GM21381 (cell line): ENCODE results near the gene PDE1C.

Source experiments
- ATAC-seq: cut with Tn5 transposase; IDR thresholded peaks from one replicate; pipeline ENCODE4 v1.9.1; 2021; ENCODE audit warnings: mild to moderate bottlenecking, moderate library complexity; ENCODE audit not compliant: unreplicated experiment

The PDE1C gene

GRCh38 chr7:31724696-31725095 is 345.5 kb downstream of the PDE1C start:
- no peak for ATAC-seq

- no peak for ATAC-seq
Measured at GRCh38 chr7:31720366-31720765, 349.8 kb downstream of the PDE1C start.

- ATAC-seq = no peak
Measured at GRCh38 chr7:31716355-31716754, 353.9 kb downstream of the PDE1C start.

GRCh38 chr7:31710171-31710570 is 360.0 kb downstream of the PDE1C start:
- no peak for ATAC-seq

GRCh38 chr7:31707089-31707488 is 363.1 kb downstream of the PDE1C start:
- no peak for ATAC-seq

- ATAC-seq = no peak
Measured at GRCh38 chr7:31705377-31705776, 364.8 kb downstream of the PDE1C start.

- no peak for ATAC-seq
Measured at GRCh38 chr7:31702354-31702753, 367.9 kb downstream of the PDE1C start.
